ENCODE results near the gene DEFB123.
"Not testable (repeated sequence)": the region's sequence is repeated elsewhere in the genome, so short reads cannot be mapped to it uniquely, and the experiment has no call there.

The DEFB123 gene

GRCh38 chr20:31440012-31440659 is at the start of gene DEFB123:
Gene DEFB123 (plus strand): TSS chr20:31440632. CDS start chr20:31440699, 67 bp downstream.
- DNase-seq (ENCODE audit: low read depth): no peak

GRCh38 chr20:31392836-31393235 is 47.6 kb upstream of the DEFB123 start:
- no peak for DNase-seq (ENCODE audit: low read depth)

GRCh38 chr20:31394900-31395299 is 45.5 kb upstream of the DEFB123 start:
- DNase-seq (ENCODE audit: low read depth): no peak

GRCh38 chr20:31403886-31404285 is 36.5 kb upstream of the DEFB123 start:
- no peak for DNase-seq (ENCODE audit: low read depth)

- no peak for DNase-seq (ENCODE audit: low read depth)
Observed at GRCh38 chr20:31406115-31406514, 34.3 kb upstream of the DEFB123 start, which contains the start of gene DEFB121. Gene DEFB121 (minus strand): TSS chr20:31406215. CDS start chr20:31406152, 63 bp downstream.

- DNase-seq (ENCODE audit: low read depth): no peak
Observed at GRCh38 chr20:31410011-31410410, 30.4 kb upstream of the DEFB123 start.

GRCh38 chr20:31414381-31414780 is 26.1 kb upstream of the DEFB123 start:
- DNase-seq (ENCODE audit: low read depth): no peak

- no peak for DNase-seq (ENCODE audit: low read depth)
Observed at GRCh38 chr20:31415653-31416052, 24.8 kb upstream of the DEFB123 start.

- DNase-seq (ENCODE audit: low read depth): no peak
Observed at GRCh38 chr20:31418307-31418706, 22.1 kb upstream of the DEFB123 start.

- DNase-seq (ENCODE audit: low read depth): no peak
Observed at GRCh38 chr20:31425797-31426196, 14.6 kb upstream of the DEFB123 start.

- not testable (repeated sequence) for DNase-seq (ENCODE audit: low read depth)
Observed at GRCh38 chr20:31426891-31427551, 13.4 kb upstream of the DEFB123 start.

GRCh38 chr20:31427576-31427975 is 12.9 kb upstream of the DEFB123 start:
- not testable (repeated sequence) for DNase-seq (ENCODE audit: low read depth)

- no peak for DNase-seq (ENCODE audit: low read depth)
Observed at GRCh38 chr20:31430568-31431115, 9.8 kb upstream of the DEFB123 start.

- DNase-seq (ENCODE audit: low read depth): no peak
Observed at GRCh38 chr20:31446084-31446819, 5.8 kb downstream of the DEFB123 start.

GRCh38 chr20:31449511-31450414 is 9.3 kb downstream of the DEFB123 start:
- no peak for DNase-seq (ENCODE audit: low read depth)

- no peak for DNase-seq (ENCODE audit: low read depth)
Observed at GRCh38 chr20:31452575-31452974, 12.1 kb downstream of the DEFB123 start.

- no peak for DNase-seq (ENCODE audit: low read depth)
Observed at GRCh38 chr20:31454361-31454760, 13.9 kb downstream of the DEFB123 start.

- DNase-seq (ENCODE audit: low read depth): not testable (repeated sequence)
Observed at GRCh38 chr20:31470946-31471345, 30.5 kb downstream of the DEFB123 start.

- DNase-seq (ENCODE audit: low read depth): no peak
Observed at GRCh38 chr20:31472395-31473330, 32.2 kb downstream of the DEFB123 start.

- no peak for DNase-seq (ENCODE audit: low read depth)
Observed at GRCh38 chr20:31473331-31474096, 33.1 kb downstream of the DEFB123 start.
